ENCODE data around the gene KCNE3.

KCNE3 gene

DNA sequence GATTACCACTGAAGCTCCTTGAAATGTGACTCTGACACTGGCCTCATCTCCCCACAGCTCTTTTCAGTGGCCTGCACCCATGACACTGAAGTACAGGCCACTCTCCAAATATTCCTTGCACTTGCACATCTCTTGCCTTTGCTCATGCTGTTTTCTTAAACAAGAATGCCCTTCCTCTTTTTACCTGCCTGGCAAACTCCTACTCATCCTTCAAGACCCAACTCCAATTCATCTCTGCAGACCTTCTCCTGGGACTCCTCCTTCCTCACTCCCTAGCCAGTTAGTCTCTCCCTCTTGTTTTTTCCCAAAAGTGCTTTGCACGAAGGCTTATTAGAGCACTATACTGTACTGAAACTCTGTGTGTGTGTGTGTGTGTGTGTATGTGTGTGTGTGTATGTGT lies 2.6 kb downstream of the KCNE3 start:
- TF ChIP-seq CTCF (IDR thresholded peaks at IDR 0.05; ENCODE audit: low read depth, low read length), result no peak
- DNase-seq (ENCODE audit: extremely low read depth, low read depth), result no peak

- no peak for TF ChIP-seq CTCF (IDR thresholded peaks at IDR 0.05; ENCODE audit: low read depth, low read length)
- no peak for DNase-seq (ENCODE audit: extremely low read depth, low read depth)
Observed at GRCh38 chr11:74463216-74463615, 4.1 kb downstream of the KCNE3 start.

DNA sequence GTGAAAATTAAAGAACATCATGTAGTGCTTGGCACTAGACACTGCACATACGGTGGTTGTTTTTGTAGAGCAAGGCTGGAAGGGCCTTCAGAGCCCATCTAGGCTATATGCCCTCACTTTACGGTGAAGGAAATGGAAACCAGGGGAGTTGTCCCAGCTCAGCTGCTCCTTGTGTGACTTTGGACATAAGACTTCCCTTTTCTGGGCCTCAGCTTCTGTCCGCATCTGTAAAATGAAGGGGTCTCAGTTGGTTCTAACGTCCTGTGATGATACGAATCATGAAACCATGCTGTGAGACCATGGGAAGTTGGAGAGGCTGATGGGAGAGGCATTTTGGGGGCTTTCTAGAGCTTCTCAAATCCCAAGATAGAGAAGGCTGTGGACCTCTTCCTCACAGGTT lies 4.7 kb downstream of the KCNE3 start:
- DNase-seq (ENCODE audit: extremely low read depth, low read depth), result no peak
- TF ChIP-seq CTCF (IDR thresholded peaks at IDR 0.05; ENCODE audit: low read depth, low read length), result no peak

DNA sequence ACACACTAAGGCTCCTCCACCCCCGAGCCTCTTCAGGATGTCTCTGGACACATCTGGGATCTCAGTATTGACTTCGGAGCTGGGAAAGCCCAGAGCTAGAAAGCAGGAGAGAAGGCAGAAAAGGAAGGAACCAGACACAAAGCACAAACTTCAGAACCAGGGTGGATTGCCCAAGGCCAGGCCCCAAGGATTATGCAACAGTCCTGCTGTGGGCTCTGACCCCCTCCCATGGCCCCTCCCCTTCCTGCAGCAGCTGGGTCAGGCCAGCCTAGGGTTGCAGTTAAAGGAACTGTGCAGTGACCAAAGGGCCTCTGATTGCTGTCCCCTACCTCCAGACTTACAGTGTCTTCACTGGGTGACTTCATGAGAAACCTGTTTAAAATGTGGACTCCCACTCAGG lies 5.3 kb downstream of the KCNE3 start:
- DNase-seq (ENCODE audit: extremely low read depth, low read depth), result no peak
- TF ChIP-seq CTCF (IDR thresholded peaks at IDR 0.05; ENCODE audit: low read depth, low read length), result no peak

GRCh38 chr11:74460481-74461154 lies 6.7 kb downstream of the KCNE3 start:
- no peak for TF ChIP-seq CTCF (IDR thresholded peaks at IDR 0.05; ENCODE audit: low read depth, low read length)
- DNase-seq (ENCODE audit: extremely low read depth, low read depth), result no peak

GRCh38 chr11:74460065-74460464 lies 7.3 kb downstream of the KCNE3 start:
- no peak for TF ChIP-seq CTCF (IDR thresholded peaks at IDR 0.05; ENCODE audit: low read depth, low read length)
- no peak for DNase-seq (ENCODE audit: extremely low read depth, low read depth)

- no peak for TF ChIP-seq CTCF (IDR thresholded peaks at IDR 0.05; ENCODE audit: low read depth, low read length)
- no peak for DNase-seq (ENCODE audit: extremely low read depth, low read depth)
Observed at GRCh38 chr11:74459584-74459983, 7.8 kb downstream of the KCNE3 start.

All from AG09319 (cell line).